ENCODE results near the gene CCDC92B.
A peak's percentile ranks its signal among the peaks of the same experiment; 100 is the strongest.

Gene CCDC92B

GRCh38 chr17:2751491-2751890, 2.0 kb upstream of the CCDC92B start:
- H3K27ac ChIP-seq, result no peak overlapping the region
- H3K27me3 ChIP-seq (replicated peaks), result peaks cover 38% of the 10 kb centered on the region
- H3K4me3 ChIP-seq (ENCODE audit: low read depth, low read length), result no peak overlapping the region
- DNase-seq, result no peak
- TF ChIP-seq CTCF (IDR thresholded peaks at IDR 0.05; ENCODE audit: low read depth, low read length, missing control alignments), result no peak
- no peaks in the 10 kb centered on the region for H3K36me3 ChIP-seq (replicated peaks)
- in situ Hi-C loops (cut with HindIII; ENCODE audit: low pct_ligation_motif_present, low sequenced_read_pairs), result no loop called here

GRCh38 chr17:2750721-2751120, 1.3 kb upstream of the CCDC92B start:
- in situ Hi-C loops (cut with HindIII; ENCODE audit: low pct_ligation_motif_present, low sequenced_read_pairs), result no loop called here
- peaks cover 34% of the 10 kb centered on the region for H3K27me3 ChIP-seq (replicated peaks)

GRCh38 chr17:2749784-2750181, 331 bp upstream of the CCDC92B start:
- no peaks in the 10 kb centered on the region for H3K36me3 ChIP-seq (replicated peaks)
- peaks cover 29% of the 10 kb centered on the region for H3K27me3 ChIP-seq (replicated peaks)
- in situ Hi-C loops (cut with HindIII; ENCODE audit: low pct_ligation_motif_present, low sequenced_read_pairs), result no loop called here
- TF ChIP-seq CTCF (IDR thresholded peaks at IDR 0.05; ENCODE audit: low read depth, low read length, missing control alignments), result no peak
- no peak overlapping the region for H3K27ac ChIP-seq
- peak; percentile 36 for DNase-seq
- H3K4me3 ChIP-seq (ENCODE audit: low read depth, low read length), result no peak overlapping the region

More at GRCh38 chr17:2750721-2751120, 1.3 kb upstream of the CCDC92B start:
- H3K4me3 ChIP-seq (ENCODE audit: low read depth, low read length), result no peak overlapping the region
- TF ChIP-seq CTCF (IDR thresholded peaks at IDR 0.05; ENCODE audit: low read depth, low read length, missing control alignments), result no peak
- no peaks in the 10 kb centered on the region for H3K36me3 ChIP-seq (replicated peaks)
- no peak for DNase-seq
- H3K27ac ChIP-seq, result no peak overlapping the region

GRCh38 chr17:2745317-2746037, 4.0 kb downstream of the CCDC92B start:
- Histone ChIP-seq H3K4me3 (ENCODE audit: low read depth, low read length) (no peak overlapping the region), H3K27ac (no peak overlapping the region), H3K36me3 (replicated peaks) (no peaks in the 10 kb centered on the region), H3K27me3 (replicated peaks) (peaks cover 29% of the 10 kb centered on the region)
- no peak for DNase-seq
- in situ Hi-C loops (cut with HindIII; ENCODE audit: low pct_ligation_motif_present, low sequenced_read_pairs), result no loop called here
- no peak for TF ChIP-seq CTCF (IDR thresholded peaks at IDR 0.05; ENCODE audit: low read depth, low read length, missing control alignments)

GRCh38 chr17:2737693-2738092, 11.8 kb downstream of the CCDC92B start:
- no peak overlapping the region for H3K27ac ChIP-seq
- no peak for TF ChIP-seq CTCF (IDR thresholded peaks at IDR 0.05; ENCODE audit: low read depth, low read length, missing control alignments)

GRCh38 chr17:2736956-2737355, 12.5 kb downstream of the CCDC92B start:
- no peak for DNase-seq
- TF ChIP-seq CTCF (IDR thresholded peaks at IDR 0.05; ENCODE audit: low read depth, low read length, missing control alignments), result no peak
- Histone ChIP-seq H3K4me3 (ENCODE audit: low read depth, low read length) (no peak overlapping the region), H3K36me3 (replicated peaks) (no peaks in the 10 kb centered on the region), H3K27ac (no peak overlapping the region), H3K27me3 (replicated peaks) (no peaks in the 10 kb centered on the region)
- in situ Hi-C loops (cut with HindIII; ENCODE audit: low pct_ligation_motif_present, low sequenced_read_pairs), result no loop called here

More at GRCh38 chr17:2737693-2738092, 11.8 kb downstream of the CCDC92B start:
- no peaks in the 10 kb centered on the region for H3K36me3 ChIP-seq (replicated peaks)
- H3K4me3 ChIP-seq (ENCODE audit: low read depth, low read length), result no peak overlapping the region
- H3K27me3 ChIP-seq (replicated peaks), result no peaks in the 10 kb centered on the region
- DNase-seq, result no peak
- in situ Hi-C loops (cut with HindIII; ENCODE audit: low pct_ligation_motif_present, low sequenced_read_pairs), result no loop called here

All from brain microvascular endothelial cell (primary cell).